DMS53 treated with DMSO at 0.1 percent for 48 hours (cell line): ENCODE data around the gene GPR55.

ENCODE experiments used
- DNase-seq: peaks from one replicate; lab custom pipeline; 2025; ENCODE audit not compliant: unreplicated experiment; lab: John Stamatoyannopoulos, UW

GPR55 gene

DNA sequence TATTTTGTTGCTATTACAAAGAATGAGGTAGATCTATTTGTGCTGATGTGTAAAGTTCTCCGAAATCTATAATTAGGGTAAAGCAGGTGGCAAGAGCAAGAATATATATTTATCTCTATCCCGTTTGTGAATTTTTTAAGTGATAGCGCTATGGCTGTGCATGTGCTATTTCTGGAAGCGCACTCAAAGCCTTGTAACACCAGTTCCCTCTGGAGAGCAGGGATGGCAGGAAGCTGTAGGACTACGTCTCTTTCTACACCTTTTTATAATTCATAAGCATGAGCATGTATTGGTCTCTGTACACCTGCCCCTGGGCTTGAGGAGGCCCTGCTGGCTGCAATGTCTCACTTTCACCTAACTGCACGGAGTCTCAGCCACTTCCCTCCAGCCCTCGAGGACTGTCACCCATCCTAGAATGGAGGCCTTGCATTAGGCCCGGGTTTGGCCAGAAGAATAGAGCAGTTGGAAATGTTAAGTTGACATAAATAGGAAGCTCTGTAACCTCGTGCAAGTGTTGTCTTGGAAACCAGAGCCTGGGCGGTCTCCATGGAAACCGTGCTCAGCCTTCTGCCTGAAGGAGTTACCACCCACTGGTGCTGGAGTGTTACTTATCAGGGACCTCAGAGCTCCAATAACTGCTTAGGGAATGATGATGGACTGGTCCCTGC is 39.4 kb downstream of the GPR55 start:
- no peak for DNase-seq

GRCh38 chr2:230881840-230882239 is 43.2 kb downstream of the GPR55 start:
- DNase-seq: no peak

DNA sequence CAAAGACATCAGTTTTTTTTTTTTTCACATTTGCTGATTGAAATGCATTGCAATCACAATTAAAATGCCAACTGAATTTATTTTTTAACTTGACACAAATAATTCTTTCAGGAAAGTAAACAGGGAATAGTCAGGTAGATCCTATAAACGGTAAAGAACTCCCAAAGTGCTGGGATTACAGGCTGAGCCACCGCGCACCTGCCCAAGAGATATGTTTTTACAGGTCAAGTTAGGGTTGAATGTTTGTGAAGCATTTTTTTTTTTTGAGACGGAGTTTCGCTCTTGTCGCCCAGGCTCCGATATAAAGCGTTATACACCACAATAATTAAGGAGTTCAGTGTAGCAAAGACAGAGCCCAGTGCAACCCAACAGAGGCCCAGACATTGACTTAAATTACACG is 45.2 kb downstream of the GPR55 start:
- no peak for DNase-seq

DNA sequence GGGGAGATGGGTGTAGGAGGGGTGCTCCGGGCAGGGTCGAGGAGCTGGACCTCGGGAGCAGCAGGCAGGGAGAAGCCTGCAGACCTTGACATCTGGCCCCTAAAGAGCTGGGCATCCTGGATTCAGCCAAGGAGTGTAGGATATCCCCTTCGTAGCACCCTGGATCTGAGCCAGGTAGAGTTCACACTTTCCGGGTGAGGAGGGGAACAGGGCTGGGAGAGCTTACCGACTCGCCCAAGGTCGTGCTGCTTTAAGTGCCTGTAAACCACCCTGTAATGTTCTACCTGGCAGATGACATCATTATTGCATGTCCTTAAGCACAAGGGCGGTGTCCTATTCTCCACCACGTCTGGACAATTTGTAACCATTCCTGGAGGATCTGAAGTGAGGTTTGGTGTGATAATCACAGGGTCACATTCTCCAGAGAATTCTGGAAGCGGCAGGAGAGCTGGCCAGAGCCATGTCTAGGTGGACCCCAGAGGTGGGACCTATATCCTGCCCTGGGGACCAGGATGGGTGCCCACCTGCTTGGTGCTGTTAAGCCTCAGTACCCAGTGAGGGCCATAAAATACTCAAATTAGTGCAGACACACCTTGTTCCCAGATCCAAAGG is 45.7 kb downstream of the GPR55 start:
- no peak for DNase-seq

- no peak for DNase-seq
Observed at GRCh38 chr2:230878599-230879188, 46.3 kb downstream of the GPR55 start.

DNA sequence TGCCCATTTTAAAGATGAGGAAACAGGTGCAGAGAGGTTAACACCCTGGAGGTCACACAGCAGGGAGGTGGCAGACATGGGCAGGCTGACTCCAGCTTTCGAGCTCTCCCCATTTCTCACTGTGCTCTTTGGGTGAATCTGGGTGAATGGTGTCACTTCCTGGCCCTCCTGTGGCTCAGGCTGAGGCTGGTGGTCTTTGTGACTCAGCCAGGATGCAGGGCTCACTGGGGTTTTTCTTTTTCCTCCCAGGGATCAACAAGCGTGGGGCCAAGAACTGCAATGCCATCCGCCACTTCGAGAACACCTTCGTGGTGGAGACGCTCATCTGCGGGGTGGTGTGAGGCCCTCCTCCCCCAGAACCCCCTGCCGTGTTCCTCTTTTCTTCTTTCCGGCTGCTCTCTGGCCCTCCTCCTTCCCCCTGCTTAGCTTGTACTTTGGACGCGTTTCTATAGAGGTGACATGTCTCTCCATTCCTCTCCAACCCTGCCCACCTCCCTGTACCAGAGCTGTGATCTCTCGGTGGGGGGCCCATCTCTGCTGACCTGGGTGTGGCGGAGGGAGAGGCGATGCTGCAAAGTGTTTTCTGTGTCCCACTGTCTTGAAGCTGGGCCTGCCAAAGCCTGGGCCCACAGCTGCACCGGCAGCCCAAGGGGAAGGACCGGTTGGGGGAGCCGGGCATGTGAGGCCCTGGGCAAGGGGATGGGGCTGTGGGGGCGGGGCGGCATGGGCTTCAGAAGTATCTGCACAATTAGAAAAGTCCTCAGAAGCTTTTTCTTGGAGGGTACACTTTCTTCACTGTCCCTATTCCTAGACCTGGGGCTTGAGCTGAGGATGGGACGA is 47.1 kb downstream of the GPR55 start:
- no peak for DNase-seq

- no peak for DNase-seq
Observed at GRCh38 chr2:230877116-230877758, 47.8 kb downstream of the GPR55 start.

GRCh38 chr2:230875347-230876315 is 49.4 kb downstream of the GPR55 start:
- no peak for DNase-seq

DNA sequence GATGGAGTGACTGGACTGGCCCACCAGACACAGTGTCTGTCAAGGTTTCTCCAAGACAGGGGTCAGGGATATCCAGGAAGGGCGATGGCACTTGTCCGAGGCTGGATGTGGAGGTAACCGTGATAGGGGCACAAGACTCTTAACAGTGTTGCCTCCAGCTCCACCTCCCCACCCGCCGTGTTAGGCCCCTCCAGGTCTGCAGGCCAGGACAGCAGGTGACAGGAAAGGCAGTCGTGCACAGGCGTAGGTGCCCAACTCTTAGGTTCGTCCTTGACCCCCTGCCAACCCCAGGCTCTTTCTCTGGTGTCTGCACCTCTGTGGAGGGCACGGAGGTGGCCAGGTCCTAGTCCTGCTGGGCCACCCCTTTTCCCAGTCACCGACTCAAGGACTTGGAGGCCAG is 50.2 kb downstream of the GPR55 start:
- no peak for DNase-seq

DNA sequence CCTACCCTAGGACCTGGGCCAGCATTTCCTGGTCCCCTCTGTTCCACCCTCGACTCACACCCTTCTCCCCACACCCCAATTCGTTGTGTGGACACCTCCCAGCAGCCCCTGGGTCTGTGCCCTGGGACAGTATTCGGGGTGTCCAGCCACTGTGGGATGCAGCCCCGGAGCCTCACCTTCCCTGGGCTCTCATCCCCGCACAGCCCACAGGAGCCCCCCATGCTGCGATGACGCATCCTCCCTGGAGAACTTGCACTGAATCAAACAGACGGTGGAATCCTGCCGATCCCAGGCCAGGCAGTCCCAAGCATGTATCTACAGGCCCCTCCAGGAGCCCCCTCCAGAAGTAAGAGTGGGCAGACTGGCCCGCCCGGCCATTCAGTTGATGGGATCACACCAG is 50.6 kb downstream of the GPR55 start:
- no peak for DNase-seq

DNA sequence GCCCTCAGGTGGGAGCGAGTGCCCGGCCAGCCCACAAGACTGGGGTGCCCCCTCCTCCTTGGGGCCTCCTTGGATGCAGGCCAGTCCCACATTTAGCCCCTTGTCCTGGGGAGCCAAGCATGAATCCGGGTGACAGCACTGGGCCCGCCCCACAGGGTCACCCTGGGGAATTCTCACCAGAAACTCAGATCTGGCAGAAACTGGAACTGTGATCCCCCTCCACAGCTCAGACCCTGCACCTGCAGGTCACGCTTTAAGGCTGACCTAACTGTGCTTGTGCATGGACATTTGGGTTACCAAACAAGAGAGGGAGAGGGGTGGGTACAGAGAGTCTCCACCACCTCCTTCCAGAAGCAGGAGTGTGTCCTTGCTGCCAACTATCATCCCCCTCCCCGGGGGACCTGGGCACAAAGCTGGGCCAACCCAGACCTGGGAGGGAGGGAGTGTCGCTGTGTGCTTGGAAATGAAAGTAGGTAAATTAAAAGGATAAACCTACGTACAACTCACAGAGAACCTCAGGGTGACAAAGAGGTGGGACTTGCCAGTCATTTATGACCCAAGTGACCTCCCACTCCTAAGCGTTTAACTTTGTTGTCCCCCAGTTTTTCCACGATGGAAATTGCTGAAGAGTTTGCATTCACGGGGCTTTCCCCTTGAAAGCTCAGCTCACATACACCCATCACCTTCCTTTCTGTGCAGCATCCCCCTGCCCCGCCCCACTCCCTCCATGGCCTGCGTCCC is 51.2 kb downstream of the GPR55 start:
- DNase-seq: no peak

DNA sequence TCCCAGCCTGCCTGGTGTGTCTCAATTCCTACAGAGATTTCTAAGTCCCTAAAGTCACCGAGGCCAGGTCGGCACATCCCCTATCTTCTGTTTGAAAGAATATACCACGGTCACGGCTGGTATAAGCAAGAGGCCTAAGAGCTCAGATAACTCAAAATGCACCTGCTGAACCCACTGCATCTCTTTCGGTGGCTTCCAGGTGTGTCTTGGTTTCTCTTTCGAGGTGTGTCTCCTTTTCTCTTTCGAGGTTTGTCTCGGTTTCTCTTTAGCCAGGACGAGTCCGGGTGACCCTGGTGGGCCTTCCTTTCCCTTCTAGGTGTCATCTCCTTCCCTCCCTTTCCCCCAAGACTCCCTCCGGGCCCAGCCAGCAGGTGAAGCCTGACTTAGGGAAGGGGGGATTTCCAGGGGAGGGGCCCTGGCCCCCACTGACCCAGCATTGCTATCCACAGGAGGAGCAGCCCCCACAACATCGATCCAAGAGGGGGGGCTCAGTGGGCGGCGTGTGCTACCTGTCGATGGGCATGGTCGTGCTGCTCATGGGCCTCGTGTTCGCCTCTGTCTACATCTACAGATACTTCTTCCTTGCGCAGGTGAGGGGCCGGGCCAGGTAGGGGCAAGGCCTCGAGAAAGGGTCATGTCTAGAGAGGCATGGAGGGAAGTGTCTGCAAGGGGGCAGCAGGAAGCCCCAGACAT is 51.9 kb downstream of the GPR55 start:
- DNase-seq: no peak

DNA sequence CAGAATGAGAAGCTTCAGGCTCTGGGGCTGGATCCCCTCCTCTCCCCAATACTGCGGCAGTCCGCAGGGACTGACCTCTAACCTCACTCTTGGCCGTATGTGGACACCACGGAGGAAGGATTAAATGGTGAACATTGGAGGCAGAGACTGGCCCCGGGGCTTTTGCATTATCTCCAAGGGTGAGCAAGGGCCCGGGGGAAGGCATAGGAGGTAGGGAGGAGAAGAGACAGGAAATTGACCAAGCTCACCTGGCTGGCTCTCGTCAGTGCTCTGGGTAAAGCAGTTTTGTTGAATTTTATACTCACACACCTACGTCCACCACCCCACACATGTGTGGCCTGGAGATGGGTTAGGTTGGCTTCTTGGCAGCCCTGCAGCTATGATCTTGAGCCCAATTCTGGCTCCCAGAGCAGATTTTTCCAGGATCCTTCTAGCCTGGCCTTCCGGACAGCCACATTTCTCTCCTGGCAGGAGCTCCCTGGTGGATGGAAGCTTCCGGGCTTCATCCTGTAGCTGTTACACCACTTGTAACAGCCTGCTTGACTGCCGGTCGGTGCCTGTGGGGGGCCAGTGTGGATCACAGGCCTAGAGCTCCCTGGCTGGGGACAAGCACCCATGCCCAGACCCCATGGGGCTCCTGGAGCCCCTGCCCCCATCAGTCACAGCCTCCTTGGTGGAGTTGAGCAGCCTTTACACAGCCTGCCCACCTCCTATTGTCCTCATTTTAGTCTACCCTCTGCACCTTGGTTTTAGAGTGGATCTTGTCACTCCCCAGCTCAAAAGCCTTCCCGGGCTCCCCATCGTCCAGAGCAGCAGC is 52.7 kb downstream of the GPR55 start:
- DNase-seq: no peak

DNA sequence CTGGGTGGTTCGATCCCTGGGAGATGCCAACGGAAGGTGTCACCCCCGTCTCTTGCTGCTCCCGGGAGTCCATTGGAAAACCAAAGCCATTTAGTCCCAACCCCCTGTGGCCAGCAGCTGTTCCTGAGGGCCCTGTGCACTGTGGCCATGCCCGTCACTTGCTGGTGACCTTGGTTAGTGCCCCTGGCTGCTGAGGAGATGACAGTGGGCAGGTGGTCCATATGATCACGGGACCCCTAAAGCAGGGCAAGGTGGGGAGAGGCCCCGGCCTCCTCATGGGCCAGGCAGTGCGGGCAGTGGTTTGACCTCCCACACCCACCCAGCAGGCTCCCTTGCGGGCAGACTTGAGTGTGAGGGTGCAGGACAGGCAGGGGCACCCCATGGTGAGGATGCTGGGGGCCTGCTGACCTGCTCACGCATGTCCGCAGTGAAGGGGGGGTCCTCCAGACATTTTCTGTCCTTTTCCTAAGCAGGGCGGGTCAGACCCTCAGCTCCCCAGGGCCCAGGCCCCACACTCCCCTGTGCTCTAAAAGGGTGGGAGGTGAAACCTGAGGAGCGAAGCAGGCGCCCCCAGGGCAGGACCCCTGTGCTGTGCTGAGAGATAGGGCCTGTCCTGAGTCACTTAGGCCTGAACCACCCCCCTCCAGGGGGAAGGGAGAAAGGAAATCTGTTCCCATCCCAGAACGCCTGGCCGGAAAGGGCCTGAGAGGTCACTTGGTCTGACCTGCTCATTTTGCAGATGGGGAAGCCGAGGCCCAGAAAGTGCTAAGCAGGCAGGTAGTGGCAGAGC is 53.5 kb downstream of the GPR55 start:
- no peak for DNase-seq

GRCh38 chr2:230870544-230871360 is 54.3 kb downstream of the GPR55 start:
- no peak for DNase-seq

- no peak for DNase-seq
Observed at GRCh38 chr2:230869914-230870543, 55.0 kb downstream of the GPR55 start.
